CD14-positive monocyte (primary cell): ENCODE measurements around the gene MECP2. TPM values are rescaled to one million over a fixed set of nuclear protein-coding genes. Genes with fewer than 3 reads are reported as not detected.

ENCODE experiments used
- DNase-seq, 3 donors: peaks; one replicate each; pipeline ENCODE4 v3.0.0-alpha.2; 2011 to 2022
- H2AFZ ChIP-seq: 2 replicates; pipeline ENCODE4 v1.6.0; 2012; ENCODE audit warnings: mild to moderate bottlenecking, low read depth, low read length, inconsistent platforms; ENCODE audit not compliant: insufficient read depth, poor library complexity, severe bottlenecking
- H3K27ac ChIP-seq, 2 donors: 1 replicate in 1 of 2; 2 replicates in 1 of 2; pipeline ENCODE4 v1.5.1; 2012 to 2013; ENCODE audit warnings: low read length in 2 of 2, control low read depth in 1 of 2, inconsistent platforms in 1 of 2, low read depth in 1 of 2, mild to moderate bottlenecking in 1 of 2
- H3K27me3 ChIP-seq, 2 donors: one replicate each; pipeline versions ENCODE4 v1.6.0 to v1.6.1; 2011 to 2013; ENCODE audit warnings: low read length in 2 of 2; ENCODE audit not compliant: control insufficient read depth in 2 of 2, insufficient read depth in 2 of 2
- H3K36me3 ChIP-seq, 2 donors: replicated peaks in 1 of 2; 1 replicate in 1 of 2; 2 replicates in 1 of 2; pipeline versions ENCODE4 v1.5.1 to v1.6.1; 2012 to 2013; ENCODE audit warnings: low read length in 2 of 2, control low read depth in 1 of 2, inconsistent platforms in 1 of 2, mild to moderate bottlenecking in 1 of 2; ENCODE audit not compliant: insufficient read depth in 2 of 2, control insufficient read depth in 1 of 2
- H3K4me1 ChIP-seq, 2 donors: 1 replicate in 1 of 2; 2 replicates in 1 of 2; pipeline versions ENCODE4 v1.5.1 to v1.6.1; 2012 to 2013; ENCODE audit warnings: low read length in 2 of 2, control low read depth in 1 of 2, inconsistent platforms in 1 of 2, mild to moderate bottlenecking in 1 of 2, moderate library complexity in 1 of 2; ENCODE audit not compliant: insufficient read depth in 2 of 2, control insufficient read depth in 1 of 2
- H3K4me2 ChIP-seq: replicated peaks from 2 replicates; pipeline ENCODE3; 2012; ENCODE audit warnings: low read length, moderate library complexity, mild to moderate bottlenecking; ENCODE audit not compliant: poor library complexity, severe bottlenecking; ENCODE audit errors: extremely low read depth
- H3K4me3 ChIP-seq, 3 experiments: fragments of 200-600 bp in 1 of 3; sonication (generic) in 1 of 3; replicated peaks in 1 of 3; 1 replicate in 2 of 3; 2 replicates in 1 of 3; pipeline ENCODE4 v1.5.1; 2011 to 2013; ENCODE audit warnings: low read length in 3 of 3, mild to moderate bottlenecking in 3 of 3, control low read depth in 2 of 3, low read depth in 2 of 3, inconsistent platforms in 1 of 3, moderate library complexity in 1 of 3
- H3K79me2 ChIP-seq: 2 replicates; pipeline ENCODE4 v1.6.0; 2012; ENCODE audit warnings: mild to moderate bottlenecking, control low read depth, inconsistent platforms, low read length, moderate library complexity; ENCODE audit not compliant: insufficient read depth
- H3K9ac ChIP-seq: 2 replicates; pipeline ENCODE4 v1.6.0; 2017; ENCODE audit warnings: low read length, mild to moderate bottlenecking; ENCODE audit not compliant: insufficient read depth, poor library complexity, severe bottlenecking
- H3K9me3 ChIP-seq, 2 donors: replicated peaks in 1 of 2; 1 replicate in 1 of 2; 2 replicates in 1 of 2; pipeline versions ENCODE4 v1.5.1 to v1.6.1; 2012 to 2013; ENCODE audit warnings: low read length in 2 of 2, control low read depth in 1 of 2; ENCODE audit not compliant: control insufficient read depth in 1 of 2, insufficient read depth in 1 of 2
- H4K20me1 ChIP-seq: 2 replicates; pipeline ENCODE4 v1.6.0; 2012; ENCODE audit warnings: mild to moderate bottlenecking, low read length, control low read depth, moderate library complexity; ENCODE audit not compliant: insufficient read depth
- H3K27ac Mint-ChIP-seq, 7 donors: one replicate each; pipeline ENCODE4 v1.8.0; 2020; ENCODE audit warnings: mild to moderate bottlenecking in 7 of 7, mixed read lengths in 7 of 7, moderate library complexity in 6 of 7, inconsistent platforms in 2 of 7
- H3K27me3 Mint-ChIP-seq, 3 donors: one replicate each; pipeline ENCODE4 v1.8.0; 2021 to 2022; ENCODE audit warnings: low read depth in 3 of 3, mild to moderate bottlenecking in 3 of 3, mixed read lengths in 3 of 3, moderate library complexity in 3 of 3, inconsistent platforms in 1 of 3
- H3K36me3 Mint-ChIP-seq, 2 donors: one replicate each; pipeline ENCODE4 v1.8.0; 2020; ENCODE audit warnings: mixed read lengths in 2 of 2, inconsistent platforms in 1 of 2, mild to moderate bottlenecking in 1 of 2
- H3K4me1 Mint-ChIP-seq: one replicate; pipeline ENCODE4 v1.8.0; 2020; ENCODE audit warnings: mild to moderate bottlenecking, mixed read lengths
- H3K4me3 Mint-ChIP-seq, 2 donors: one replicate each; pipeline ENCODE4 v1.8.0; 2020; ENCODE audit warnings: mild to moderate bottlenecking in 2 of 2, mixed read lengths in 2 of 2, moderate library complexity in 1 of 2
- H3K9me3 Mint-ChIP-seq, 7 donors: one replicate each; pipeline ENCODE4 v1.8.0; 2020 to 2022; ENCODE audit warnings: mixed read lengths in 7 of 7, mild to moderate bottlenecking in 6 of 7, moderate library complexity in 6 of 7, inconsistent platforms in 2 of 7
- WGBS: methylation state at CpG from one replicate; pipeline ENCODE4 v1.1.5; 2013; ENCODE audit warnings: missing lambda C conversion rate; ENCODE audit not compliant: insufficient coverage; 5-methylcytosine and 5-hydroxymethylcytosine counted together
- intact Hi-C, 2 donors: fragments of 100-400 bp; cut with micrococcal nuclease; formaldehyde crosslinking; loops; one replicate each; pipeline versions ENCODE4 v1.15.0 to v1.15.1; 2023
- polyA plus RNA-seq, 3 donors: library from polyadenylated mRNA; depleted of rRNA in 1 of 3; unstranded in 2 of 3; stranded (reverse) in 1 of 3; fragments of 300-500 nt in 2 of 3; fragments of >200 nt in 1 of 3; fragmentation: Illumina TruSeq in 2 of 3; gene quantifications; 1 replicate in 2 of 3; 2 replicates in 1 of 3; pipeline ENCODE4 v1.2.3, GENCODE V29; 2012 to 2021
- TF ChIP-seq, protein P1 (sequence below): fragments of 200-600 bp; IDR thresholded peaks from one replicate; pipeline ENCODE4 v1.8.0; 2022; ENCODE audit warnings: antibody characterized with exemption, mild to moderate bottlenecking

MECP2 gene
- polyA plus RNA-seq, 3 donors, result 5.2 to 21.2 (median 9.6) TPM

DNA sequence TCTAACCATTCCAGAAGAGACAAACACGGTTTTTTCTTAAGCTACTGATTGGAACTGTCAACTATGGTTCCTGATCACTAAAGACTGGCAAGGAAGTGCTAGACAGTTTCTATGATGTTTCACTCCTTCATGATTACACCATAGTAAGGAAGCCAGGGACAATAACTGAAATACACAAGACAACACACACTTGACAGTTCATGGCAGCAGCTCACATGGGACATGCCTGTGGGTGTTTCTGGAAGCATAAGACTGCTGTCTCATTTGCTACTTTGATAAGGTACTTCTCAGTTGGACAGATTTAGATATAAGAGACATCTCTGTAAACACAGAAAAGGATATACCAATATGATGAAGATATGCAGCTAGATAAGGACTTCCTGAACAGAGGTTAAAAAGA, 69.5 kb downstream of the MECP2 start:
- Histone ChIP-seq H3K27me3 (peaks cover 0 to 2% of the 10 kb centered on the region in 2 donors), H3K9me3 (peaks cover 0 to 6% of the 10 kb centered on the region in 2 donors), H3K4me2 (no peak overlapping the region), H3K9ac (no peak overlapping the region), H4K20me1 (peaks cover 42% of the 10 kb centered on the region), H3K4me3 (no peak overlapping the region), H3K79me2 (peaks cover 4% of the 10 kb centered on the region), H3K36me3 (peaks cover 37 to 66% of the 10 kb centered on the region in 2 donors), H3K27ac (no peak overlapping the region), H2AFZ (no peak overlapping the region), H3K4me1 (no peaks in the 10 kb centered on the region)
- Mint-ChIP-seq H3K27me3 (peaks cover 0 to 61% (median 0%) of the 10 kb centered on the region in 3 donors), H3K36me3 (peaks cover 47 to 60% of the 10 kb centered on the region in 2 donors), H3K4me1 (peaks cover 7% of the 10 kb centered on the region), H3K27ac (peak overlapping the region in 1 of 7 donors; percentile 46), H3K4me3 (no peak overlapping the region), H3K9me3 (peaks cover 0 to 6% (median 0%) of the 10 kb centered on the region in 7 donors)
- DNase-seq, result no peak
- intact Hi-C loops, result no loop called here
- WGBS, result no CpG with 5 or more reads among the region's 1 CpG
- TF ChIP-seq, protein P1, sequence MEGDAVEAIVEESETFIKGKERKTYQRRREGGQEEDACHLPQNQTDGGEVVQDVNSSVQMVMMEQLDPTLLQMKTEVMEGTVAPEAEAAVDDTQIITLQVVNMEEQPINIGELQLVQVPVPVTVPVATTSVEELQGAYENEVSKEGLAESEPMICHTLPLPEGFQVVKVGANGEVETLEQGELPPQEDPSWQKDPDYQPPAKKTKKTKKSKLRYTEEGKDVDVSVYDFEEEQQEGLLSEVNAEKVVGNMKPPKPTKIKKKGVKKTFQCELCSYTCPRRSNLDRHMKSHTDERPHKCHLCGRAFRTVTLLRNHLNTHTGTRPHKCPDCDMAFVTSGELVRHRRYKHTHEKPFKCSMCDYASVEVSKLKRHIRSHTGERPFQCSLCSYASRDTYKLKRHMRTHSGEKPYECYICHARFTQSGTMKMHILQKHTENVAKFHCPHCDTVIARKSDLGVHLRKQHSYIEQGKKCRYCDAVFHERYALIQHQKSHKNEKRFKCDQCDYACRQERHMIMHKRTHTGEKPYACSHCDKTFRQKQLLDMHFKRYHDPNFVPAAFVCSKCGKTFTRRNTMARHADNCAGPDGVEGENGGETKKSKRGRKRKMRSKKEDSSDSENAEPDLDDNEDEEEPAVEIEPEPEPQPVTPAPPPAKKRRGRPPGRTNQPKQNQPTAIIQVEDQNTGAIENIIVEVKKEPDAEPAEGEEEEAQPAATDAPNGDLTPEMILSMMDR, result no peak

DNA sequence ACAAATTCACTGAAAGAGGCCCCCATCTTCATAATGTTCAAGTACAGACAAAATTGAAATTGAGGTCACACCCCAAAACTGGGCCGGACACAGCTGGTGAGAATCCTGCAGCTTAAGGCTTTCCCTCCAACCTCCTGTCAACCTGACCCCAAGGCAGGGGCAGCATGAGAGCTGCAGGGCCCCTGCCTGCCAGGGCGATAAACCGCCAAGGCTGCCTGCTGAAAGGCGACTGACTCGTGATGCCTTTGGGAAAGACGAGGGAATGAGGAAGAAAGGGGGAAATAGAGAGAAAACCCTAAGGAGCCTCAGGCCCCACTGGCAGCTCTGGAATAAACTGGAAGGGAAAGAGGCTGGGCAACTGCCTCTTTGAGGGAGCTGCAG, 70.5 kb downstream of the MECP2 start:
- Mint-ChIP-seq H3K9me3 (peaks cover 0 to 4% (median 0%) of the 10 kb centered on the region in 7 donors), H3K4me3 (no peak overlapping the region), H3K36me3 (peaks cover 41 to 50% of the 10 kb centered on the region in 2 donors), H3K4me1 (peaks cover 12% of the 10 kb centered on the region), H3K27me3 (peaks cover 0 to 64% (median 0%) of the 10 kb centered on the region in 3 donors), H3K27ac (peak overlapping the region in 1 of 7 donors; percentile 4)
- 87% methylated on average over 5 of the region's 6 CpGs for WGBS
- Histone ChIP-seq H3K4me1 (peaks cover 0 to 2% of the 10 kb centered on the region in 2 donors), H3K4me2 (no peak overlapping the region), H3K79me2 (peaks cover 6% of the 10 kb centered on the region), H3K27me3 (peaks cover 0 to 2% of the 10 kb centered on the region in 2 donors), H3K4me3 (no peak overlapping the region), H3K36me3 (peaks cover 32 to 57% of the 10 kb centered on the region in 2 donors), H3K27ac (no peak overlapping the region), H3K9me3 (peaks cover 0 to 6% of the 10 kb centered on the region in 2 donors), H3K9ac (no peak overlapping the region), H2AFZ (no peak overlapping the region), H4K20me1 (peaks cover 32% of the 10 kb centered on the region)
- TF ChIP-seq, protein P1, result no peak
- no peak for DNase-seq
- intact Hi-C loops, result no loop called here
